Measurements from ENCODE around the gene NRCAM.
"Not testable (repeated sequence)": the region's sequence is repeated elsewhere in the genome, so short reads cannot be mapped to it uniquely, and the experiment has no call there.

Gene NRCAM

DNA sequence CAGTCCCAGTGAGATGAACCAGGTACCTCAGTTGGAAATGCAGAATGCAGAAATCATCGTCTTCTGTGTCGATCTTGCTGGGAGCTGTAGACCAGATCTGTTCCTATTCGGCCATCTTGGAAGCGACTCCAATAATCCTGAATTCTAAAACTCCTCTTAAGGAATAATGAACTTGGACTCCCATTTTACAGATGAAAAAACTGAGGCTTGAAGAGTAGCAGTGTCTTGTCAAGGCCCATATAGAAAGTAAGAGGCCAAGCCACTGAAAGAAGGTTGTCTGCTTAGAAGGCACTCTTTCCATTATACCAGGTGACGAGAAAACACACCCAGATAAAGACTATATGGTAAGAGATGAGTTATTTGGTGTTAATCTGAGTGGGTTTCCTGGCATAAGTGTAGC lies 177.5 kb downstream of the NRCAM start:
- DNase-seq (ENCODE audit: low read depth): no peak

GRCh38 chr7:108278281-108278680 lies 178.0 kb downstream of the NRCAM start:
- no peak for DNase-seq (ENCODE audit: low read depth)

DNA sequence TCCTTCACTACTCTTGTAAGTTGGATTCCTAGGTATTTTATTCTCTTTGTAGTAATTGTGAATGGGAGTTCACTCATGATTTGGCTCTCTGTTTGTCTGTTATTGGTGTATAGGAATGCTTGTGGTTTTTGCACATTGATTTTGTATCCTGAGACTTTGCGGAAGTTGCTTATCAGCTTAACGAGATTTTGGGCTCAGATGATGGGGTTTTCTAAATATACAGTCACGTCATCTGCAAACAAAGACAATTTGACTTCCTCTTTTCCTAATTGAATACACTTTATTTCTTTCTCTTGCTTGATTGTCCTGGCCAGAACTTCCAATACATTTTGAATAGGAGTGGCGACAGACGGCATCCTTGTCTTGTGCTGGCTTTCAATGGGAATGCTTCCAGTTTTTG lies 181.8 kb downstream of the NRCAM start:
- not testable (repeated sequence) for DNase-seq (ENCODE audit: low read depth)

GRCh38 chr7:108272891-108273290 lies 183.3 kb downstream of the NRCAM start:
- DNase-seq (ENCODE audit: low read depth): not testable (repeated sequence)

DNA sequence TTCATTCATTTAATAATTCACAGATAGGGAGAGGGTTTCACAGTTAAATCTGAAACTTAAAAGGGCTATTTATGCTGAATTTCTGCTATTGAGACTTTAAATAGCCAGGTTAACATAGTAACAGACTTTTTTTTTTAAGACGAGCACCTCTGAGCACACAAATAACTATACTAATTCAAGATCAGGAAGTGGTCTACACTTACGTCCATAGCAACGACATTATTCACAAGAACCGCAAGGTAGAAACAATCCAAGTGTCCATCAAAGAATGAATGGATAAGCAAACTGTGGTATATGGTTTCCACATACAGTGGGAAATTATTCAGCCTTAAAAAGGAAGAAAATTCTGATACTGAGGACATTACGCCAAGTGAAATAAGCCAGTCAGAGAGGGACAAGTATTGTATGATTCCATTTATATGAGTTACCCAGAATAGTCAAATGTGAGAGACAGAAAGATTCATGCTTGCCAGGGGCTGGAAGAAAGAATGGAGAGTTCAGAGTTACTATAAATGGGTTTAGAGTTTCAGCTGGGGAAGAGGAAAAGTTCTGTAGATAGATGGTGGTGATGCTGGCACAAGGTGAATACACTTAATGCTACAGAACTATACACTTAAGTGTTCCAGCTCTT lies 185.7 kb downstream of the NRCAM start:
- no peak for DNase-seq (ENCODE audit: low read depth)

DNA sequence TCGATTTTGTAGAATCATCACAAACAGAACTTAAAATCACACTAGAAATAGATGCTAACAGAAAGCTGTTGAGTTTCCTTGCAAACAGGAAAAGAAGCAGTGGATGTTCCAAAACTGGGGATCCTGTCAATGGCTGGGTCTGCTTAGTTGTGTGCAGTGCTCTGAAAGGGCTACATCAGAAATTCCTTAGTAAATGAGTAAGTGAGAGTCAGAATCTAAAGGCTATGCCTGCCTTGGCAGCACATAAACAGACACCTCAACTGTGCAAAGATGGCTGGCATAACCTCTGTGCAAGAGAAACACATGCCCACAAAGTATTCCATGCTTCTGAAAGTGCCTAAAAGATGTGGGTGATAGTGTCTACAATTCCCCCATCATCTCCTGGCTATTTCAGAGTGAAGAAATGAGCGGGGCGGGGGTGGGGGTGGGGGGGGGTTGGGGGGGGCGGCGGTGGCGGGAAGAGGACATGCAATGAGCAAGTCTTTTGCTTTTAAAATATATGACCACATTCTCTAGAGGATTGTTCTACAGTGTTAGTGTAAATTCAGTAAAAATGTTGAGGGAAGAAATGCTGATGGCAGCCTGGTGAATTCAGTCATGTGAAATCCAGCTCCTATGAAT lies 187.9 kb downstream of the NRCAM start:
- DNase-seq (ENCODE audit: low read depth): no peak

- DNase-seq (ENCODE audit: low read depth): no peak
Measured at GRCh38 chr7:108267615-108268014, 188.6 kb downstream of the NRCAM start.

DNA sequence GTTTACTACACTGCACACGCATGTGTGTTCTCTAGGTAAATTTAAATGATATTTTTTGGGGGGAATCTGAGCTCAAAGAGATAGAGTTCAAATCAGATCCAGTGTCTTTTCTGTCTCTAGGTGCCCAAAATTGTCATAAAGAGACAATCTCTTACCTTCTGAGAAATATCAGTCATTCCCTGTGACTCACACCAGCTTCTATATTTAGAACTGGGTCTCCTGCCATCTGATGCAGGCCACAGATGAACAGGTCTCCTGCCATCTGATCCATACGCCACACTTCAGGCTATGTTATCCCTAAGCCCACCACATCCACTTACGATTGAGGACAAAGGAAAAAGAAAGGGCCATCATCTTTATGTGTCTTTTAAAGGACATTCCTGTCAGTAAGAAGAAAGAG lies 189.7 kb downstream of the NRCAM start:
- no peak for DNase-seq (ENCODE audit: low read depth)

DNA sequence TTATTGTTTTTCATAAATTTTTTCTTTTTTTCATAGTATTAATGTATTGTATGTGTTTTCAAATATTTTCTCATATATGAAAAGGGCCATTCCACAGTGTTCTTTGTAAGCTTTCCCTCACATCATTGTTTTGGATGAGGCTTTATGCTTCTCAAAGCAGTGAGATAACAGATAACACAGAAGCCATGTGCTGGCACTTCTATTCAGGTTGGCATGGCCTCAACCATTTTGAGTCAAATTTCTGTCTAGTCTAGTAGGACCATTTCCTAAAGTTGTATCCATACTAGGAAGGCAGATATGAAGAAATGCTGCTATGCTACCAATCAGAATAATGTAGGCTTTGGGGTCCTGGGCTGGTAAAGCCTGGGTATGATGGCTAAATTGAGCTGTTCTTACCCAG lies 190.2 kb downstream of the NRCAM start:
- no peak for DNase-seq (ENCODE audit: low read depth)

DNA sequence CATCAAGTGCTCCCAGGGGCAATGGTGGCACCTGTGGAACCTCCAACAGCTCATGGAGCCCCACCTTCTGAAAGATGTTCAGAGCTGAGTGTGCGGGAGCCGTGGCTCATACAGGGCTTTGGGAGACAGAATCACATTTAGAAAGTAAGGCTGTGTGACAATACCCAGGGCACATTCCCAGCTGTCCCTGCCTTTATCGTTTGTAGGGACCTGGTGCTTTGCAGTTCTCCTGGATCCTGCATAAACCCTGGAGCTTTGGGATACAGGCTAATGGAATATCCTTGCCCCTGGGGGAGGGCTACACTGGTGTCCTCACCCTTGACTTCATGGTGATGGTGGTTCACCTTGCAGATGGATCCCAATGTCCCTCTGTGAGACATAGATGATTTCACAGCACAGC lies 191.2 kb downstream of the NRCAM start:
- no peak for DNase-seq (ENCODE audit: low read depth)

- no peak for DNase-seq (ENCODE audit: low read depth)
Measured at GRCh38 chr7:108263425-108263824, 192.8 kb downstream of the NRCAM start.

DNA sequence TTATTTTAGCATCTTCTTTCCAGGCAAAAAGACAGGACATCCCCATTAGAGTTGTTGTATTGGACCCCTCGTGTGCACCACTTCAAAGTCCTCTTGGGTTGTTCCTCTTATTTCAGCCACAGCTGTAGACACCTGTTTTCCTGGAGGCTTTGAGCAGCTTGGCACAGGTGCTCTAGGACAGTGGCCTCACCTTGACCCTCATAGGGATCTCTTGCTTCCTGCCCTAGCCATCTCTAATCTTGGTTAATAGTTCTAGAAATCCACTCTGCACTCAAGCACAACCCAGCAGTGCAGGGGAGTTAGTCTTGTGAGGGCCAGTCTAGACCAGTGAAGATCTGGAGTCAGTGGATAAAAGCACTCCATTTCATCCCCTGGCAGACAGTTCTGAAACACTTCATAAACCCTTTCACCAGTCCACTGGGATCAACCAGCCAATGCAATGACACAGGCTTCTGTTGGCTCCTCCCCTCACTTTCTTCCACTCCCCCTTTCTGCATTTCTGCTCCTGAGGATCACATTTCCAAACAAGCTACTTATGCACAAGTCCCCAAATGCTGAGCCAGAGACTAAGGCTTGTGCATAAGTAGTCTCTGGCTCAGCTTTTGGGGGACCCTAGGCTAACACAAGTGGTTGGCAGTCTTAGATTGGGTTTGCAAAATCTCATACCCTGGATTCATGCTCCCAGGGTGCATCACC lies 194.5 kb downstream of the NRCAM start:
- no peak for DNase-seq (ENCODE audit: low read depth)

DNA sequence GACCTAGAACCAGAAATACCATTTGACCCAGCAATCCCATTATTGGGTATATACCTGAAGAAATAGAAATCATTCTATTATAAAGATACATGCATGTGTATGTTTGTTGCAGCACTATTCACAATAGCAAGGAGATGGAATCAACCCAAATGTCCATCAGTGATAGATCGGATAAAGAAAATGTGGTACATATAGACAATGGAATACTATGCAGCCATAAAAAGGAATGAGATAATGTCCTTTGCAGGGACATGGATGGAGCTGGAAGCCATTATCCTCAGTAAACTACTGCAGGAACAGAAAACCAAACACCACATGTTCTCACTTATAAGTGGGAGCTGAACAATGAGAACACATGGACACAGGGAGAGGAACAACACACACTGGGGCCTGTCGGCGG lies 196.8 kb downstream of the NRCAM start:
- not testable (repeated sequence) for DNase-seq (ENCODE audit: low read depth)

- DNase-seq (ENCODE audit: low read depth): no peak
Measured at GRCh38 chr7:108257954-108258353, 198.3 kb downstream of the NRCAM start.

GRCh38 chr7:108254259-108254658 lies 202.0 kb downstream of the NRCAM start:
- DNase-seq (ENCODE audit: low read depth): no peak

DNA sequence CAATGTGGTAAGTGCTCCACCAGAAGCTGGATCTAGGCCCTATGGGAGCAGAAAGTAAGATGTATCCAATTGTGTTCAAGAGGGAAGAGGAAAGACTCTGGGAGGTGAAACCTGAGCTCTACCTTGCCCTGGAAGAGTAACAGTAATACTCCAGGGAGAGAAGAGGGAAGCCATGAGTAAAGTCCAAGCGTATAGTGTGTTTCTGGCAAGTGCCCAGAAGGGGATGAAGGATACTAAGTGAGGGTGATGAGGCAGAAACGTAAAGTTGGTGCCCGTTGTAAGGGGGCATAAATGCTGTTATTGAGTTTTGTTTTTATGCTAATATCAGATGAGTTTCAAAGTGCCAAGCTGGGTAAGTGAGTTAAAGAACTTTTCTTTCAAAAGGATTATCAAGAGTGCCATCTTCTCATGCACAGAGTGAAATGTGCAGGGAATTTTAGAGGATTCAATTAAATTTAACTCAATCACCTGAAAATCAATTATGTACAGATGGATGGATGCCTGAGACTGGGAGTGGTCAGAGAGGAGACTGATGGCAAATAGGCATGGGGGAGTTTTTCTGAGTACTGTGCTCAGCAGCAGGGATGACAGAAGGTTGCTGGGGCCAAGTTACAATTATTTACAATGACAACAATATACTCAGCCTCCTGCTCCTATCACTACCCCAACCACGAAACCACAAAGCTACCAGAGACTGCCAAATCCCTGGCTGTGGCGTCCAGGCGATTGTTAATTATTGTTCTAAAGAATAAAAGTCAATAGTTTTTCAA lies 202.8 kb downstream of the NRCAM start:
- DNase-seq (ENCODE audit: low read depth): no peak

DNA sequence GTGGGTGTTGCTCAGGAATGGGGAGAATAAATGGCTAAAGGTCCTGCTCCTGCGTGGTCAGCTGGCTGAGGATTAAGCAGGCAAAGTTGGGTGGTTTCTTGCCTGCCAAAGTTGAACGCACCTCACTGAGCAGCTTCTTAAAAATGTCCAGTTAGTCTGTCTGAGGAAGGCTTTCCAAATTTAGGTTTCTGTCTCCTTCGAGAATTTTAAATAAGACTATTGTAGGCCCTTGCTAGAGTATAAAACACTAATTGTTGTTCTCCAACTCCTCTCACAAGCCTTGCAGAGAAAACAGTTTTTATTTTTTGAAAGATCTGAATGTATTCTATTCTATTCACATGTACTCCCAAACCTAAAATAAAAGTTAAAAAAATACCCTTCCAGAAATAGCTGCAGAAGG lies 204.1 kb downstream of the NRCAM start:
- DNase-seq (ENCODE audit: low read depth): no peak

DNA sequence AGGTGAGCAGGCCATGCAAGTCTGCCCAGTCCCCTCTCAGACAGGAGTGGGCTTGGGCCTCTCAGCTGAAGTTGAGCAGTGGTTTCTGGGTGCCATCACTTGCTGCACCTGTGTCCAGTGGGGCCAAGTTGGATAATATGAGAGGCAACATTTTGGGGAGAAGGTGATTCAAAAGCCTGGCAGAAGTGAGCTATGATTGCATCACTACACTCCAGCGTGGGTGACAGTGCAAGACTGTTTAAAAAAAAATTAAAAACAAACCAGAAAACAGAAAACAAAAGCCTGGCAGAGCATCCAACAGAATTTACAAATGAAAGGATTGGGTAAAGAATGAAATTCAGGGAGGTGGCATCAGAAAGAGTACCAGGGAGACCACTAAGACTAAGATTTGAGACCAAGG lies 204.5 kb downstream of the NRCAM start:
- no peak for DNase-seq (ENCODE audit: low read depth)

GRCh38 chr7:108249453-108249852 lies 206.8 kb downstream of the NRCAM start:
- DNase-seq (ENCODE audit: low read depth): no peak

DNA sequence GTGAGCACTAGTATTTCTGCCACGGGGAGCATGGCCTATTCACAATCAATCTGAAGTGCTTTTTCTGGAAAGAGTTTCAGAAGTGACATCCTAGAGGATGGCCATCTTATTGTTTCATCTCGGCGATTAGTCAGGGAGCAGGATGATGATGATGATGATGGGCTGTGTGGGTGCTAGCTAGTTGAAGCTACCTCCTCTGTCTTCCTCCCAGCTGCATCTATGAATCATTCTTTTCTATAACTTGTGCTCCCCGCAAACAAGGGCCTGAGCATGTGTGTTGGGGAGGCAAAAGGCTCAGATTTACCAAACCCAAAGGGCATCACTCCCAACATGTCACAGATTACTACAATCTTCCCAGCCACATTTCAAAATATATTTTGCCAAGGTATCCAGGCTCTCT lies 207.4 kb downstream of the NRCAM start:
- DNase-seq (ENCODE audit: low read depth): no peak

- no peak for DNase-seq (ENCODE audit: low read depth)
Measured at GRCh38 chr7:108248418-108248817, 207.8 kb downstream of the NRCAM start.

GRCh38 chr7:108247614-108248013 lies 208.6 kb downstream of the NRCAM start:
- no peak for DNase-seq (ENCODE audit: low read depth)

Data from fibroblast of the conjunctiva (primary cell).